Measurements from ENCODE around the gene PDLIM7. TPM values are rescaled to one million over a fixed set of nuclear protein-coding genes. Genes with fewer than 3 reads are reported as not detected.

Gene PDLIM7
- total RNA-seq, 4 donors from 2014 or later = 316 to 1,085 (median 575) TPM

DNA sequence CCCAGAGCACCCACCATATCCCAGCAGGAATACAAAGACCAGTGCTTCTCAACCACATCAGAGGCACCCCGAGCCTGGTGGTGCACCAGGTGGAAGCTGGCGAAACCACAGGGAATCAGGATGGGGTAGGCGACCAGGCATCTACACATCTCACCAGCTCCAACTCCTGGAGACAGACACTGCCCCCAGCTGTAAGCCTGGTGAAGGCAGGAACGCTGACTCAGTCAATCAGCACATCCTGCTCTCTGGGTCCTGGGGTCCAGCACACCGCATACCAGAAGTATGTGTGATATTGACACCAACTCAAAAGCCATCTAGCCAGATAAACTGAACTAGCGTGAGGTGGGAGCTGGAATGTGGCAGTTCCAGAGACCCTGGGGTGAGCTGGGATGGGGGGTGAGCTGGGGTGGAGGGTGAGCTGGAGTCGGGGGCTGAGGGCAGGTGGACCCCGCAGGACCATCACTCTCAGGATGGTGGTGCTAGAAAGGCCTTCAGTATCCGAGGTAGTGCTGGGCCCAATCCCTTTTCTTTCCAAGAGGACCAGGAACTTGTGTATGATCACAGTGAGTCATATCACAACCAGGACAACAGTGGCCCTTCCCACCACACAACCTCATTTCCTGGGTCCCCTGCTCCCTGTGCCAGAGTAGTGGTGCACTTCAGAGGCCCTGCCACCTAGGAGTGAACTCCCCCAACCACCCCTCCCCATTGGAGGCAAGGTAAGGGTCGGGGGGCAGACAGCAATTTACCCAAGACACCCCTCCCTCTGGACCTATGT lies 26.5 kb downstream of the PDLIM7 start:
- TF ChIP-seq, protein P1, sequence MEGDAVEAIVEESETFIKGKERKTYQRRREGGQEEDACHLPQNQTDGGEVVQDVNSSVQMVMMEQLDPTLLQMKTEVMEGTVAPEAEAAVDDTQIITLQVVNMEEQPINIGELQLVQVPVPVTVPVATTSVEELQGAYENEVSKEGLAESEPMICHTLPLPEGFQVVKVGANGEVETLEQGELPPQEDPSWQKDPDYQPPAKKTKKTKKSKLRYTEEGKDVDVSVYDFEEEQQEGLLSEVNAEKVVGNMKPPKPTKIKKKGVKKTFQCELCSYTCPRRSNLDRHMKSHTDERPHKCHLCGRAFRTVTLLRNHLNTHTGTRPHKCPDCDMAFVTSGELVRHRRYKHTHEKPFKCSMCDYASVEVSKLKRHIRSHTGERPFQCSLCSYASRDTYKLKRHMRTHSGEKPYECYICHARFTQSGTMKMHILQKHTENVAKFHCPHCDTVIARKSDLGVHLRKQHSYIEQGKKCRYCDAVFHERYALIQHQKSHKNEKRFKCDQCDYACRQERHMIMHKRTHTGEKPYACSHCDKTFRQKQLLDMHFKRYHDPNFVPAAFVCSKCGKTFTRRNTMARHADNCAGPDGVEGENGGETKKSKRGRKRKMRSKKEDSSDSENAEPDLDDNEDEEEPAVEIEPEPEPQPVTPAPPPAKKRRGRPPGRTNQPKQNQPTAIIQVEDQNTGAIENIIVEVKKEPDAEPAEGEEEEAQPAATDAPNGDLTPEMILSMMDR (IDR thresholded peaks at IDR 0.05) = no peak
- TF ChIP-seq POLR2AphosphoS5 (IDR thresholded peaks at IDR 0.05) = no peak
- TF ChIP-seq EP300 (IDR thresholded peaks at IDR 0.05) = no peak
- no peak for TF ChIP-seq POLR2A (IDR thresholded peaks at IDR 0.05; ENCODE audit: low read depth)
- H3K9me3 ChIP-seq = no peaks in the 10 kb centered on the region
- peaks cover 51 to 78% (median 74%) of the 10 kb centered on the region in 4 donors for H3K4me1 ChIP-seq
- H3K27ac ChIP-seq (replicated peaks in 1 of 4) = peak overlapping the region; percentile 89 to 96 (median 94)
- 73% methylated on average over 8 of the region's 10 CpGs for WGBS
- H3K27me3 ChIP-seq = no peaks in the 10 kb centered on the region
- H3K36me3 ChIP-seq = peaks cover 11 to 28% (median 27%) of the 10 kb centered on the region in 4 donors
- intact Hi-C loops (cut with DNase I) = no loop called here
- peak overlapping the region in 1 of 4 donors; percentile 86 for H3K4me3 ChIP-seq
- DNase-seq (ENCODE audit: extremely low spot score) = no peak

DNA sequence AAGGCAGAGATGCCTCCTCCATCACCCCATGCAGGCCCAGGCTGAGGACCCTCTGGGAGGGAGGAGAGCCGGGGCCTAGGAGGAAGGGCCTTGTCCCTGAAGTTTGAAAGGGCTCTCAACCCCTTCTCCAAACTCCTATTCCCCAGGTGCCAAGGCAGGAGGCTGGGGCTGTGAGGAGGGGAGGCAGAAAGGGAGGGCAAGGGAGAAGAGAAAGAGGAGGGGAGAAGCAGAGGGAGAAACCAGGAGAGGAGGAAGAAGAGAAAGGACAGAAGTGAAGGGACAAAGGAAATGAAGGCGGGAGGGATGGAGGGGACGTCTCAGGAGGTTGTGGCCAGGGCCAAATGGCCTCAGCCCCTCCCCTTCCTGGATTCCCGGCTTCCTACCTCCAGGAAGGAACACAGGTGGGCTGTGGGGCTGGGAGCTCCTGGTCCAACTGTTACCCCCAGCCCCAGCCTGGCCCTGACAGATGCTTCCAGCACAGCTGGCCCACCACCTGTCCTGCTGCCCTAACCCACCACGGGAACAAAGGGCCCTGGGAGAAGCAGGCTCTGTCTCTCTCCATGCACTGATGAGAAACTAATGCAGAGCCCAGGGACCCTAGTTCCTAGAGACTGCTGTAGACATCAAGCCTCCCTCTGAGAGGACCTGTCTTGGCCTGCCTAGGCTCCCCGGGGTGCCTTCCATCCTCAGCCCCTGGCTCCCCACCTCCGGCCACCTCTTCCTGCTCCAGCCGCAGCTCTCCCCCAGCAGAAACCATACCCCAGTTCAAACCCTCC lies 27.5 kb downstream of the PDLIM7 start:
- 65% methylated on average over 8 of the region's 8 CpGs for WGBS
- DNase-seq (ENCODE audit: extremely low spot score) = no peak
- peak overlapping the region; percentile 89 to 96 (median 94) for H3K27ac ChIP-seq (replicated peaks in 1 of 4)
- no peaks in the 10 kb centered on the region for H3K9me3 ChIP-seq
- TF ChIP-seq POLR2AphosphoS5 (IDR thresholded peaks at IDR 0.05) = no peak
- TF ChIP-seq, protein P1 (IDR thresholded peaks at IDR 0.05) = no peak
- no peaks in the 10 kb centered on the region for H3K27me3 ChIP-seq
- H3K4me3 ChIP-seq = peak overlapping the region in 1 of 4 donors; percentile 28
- H3K36me3 ChIP-seq = peaks cover 11 to 38% (median 36%) of the 10 kb centered on the region in 4 donors
- intact Hi-C loops (cut with DNase I) = no loop called here
- peaks cover 48 to 68% (median 64%) of the 10 kb centered on the region in 4 donors for H3K4me1 ChIP-seq

DNA sequence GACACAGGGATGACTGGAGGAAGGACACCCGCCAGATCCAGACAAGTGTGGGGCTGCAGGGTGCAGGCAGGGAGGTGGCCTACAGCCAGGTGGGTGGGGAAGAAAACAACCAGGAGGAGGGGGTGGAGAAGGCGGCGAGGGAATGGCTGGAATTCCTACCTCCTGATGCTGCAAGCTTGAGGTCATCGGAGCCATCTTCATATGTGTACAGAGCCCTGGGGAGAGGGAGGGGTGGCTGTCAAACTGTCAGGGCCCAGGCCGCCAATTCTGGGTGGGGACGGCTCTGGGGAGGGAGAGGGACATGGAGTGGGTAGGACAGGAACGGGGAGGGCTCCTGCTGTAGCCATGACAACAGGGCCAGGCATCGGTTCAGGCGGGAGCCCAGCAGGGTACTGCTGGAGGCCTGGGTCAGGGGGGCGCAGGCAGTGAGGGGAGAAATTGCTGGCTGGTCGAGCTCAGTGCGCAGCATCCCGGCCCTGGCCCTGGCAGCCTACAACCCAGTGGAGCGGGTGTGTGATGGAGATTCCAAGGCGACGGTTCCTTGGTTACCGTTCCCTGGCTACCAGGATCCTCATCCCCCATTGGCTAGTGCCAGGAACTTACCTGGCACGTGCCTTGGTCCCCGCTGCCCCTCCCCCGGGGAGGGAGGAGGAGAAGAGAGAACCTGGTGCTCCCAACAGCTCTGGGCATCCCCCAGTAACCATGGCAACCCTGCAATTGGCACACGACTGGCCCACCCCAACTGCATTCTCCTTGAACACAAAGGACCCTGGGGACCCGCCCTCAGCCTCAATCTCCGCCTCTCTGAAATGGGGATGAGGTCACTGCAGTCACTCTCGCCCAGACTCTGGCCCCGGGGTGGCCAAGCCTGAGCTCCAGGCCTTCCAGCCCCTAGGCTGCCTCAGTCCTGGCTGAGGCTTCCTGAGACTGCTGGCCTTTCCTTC lies 28.4 kb downstream of the PDLIM7 start:
- peaks cover 11 to 46% (median 44%) of the 10 kb centered on the region in 4 donors for H3K36me3 ChIP-seq
- 54% methylated on average over 14 of the region's 25 CpGs for WGBS
- H3K27me3 ChIP-seq = no peaks in the 10 kb centered on the region
- TF ChIP-seq POLR2AphosphoS5 (IDR thresholded peaks at IDR 0.05) (peak; percentile 27 to 52), EP300 (IDR thresholded peaks at IDR 0.05) (no peak)
- no peak overlapping the region for H3K4me3 ChIP-seq
- peak overlapping the region; percentile 89 to 96 (median 94) for H3K27ac ChIP-seq (replicated peaks in 1 of 4)
- H3K9me3 ChIP-seq = no peaks in the 10 kb centered on the region
- H3K4me1 ChIP-seq = peaks cover 46 to 58% (median 54%) of the 10 kb centered on the region in 4 donors
- intact Hi-C loops (cut with DNase I) = no loop called here
- DNase-seq (ENCODE audit: extremely low spot score) = no peak

DNA sequence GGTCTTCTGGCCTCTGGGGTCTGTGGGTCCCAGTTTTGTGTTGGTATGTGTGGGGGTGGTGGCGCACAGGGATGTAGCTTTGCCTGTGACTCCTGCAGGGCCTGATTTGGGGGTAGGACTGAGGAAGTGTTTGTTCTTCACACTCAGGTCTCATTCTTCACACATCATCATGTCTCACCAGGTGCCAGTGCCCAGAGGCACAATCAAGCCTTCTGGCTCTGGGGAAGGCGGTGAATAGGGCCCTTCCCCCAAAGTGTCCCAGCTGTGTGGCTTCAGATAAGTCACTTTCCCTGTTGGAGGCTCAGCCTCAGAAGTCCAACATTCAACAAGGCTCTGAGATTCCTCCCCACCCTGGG lies 29.1 kb downstream of the PDLIM7 start:
- H3K4me1 ChIP-seq = peaks cover 44 to 52% (median 49%) of the 10 kb centered on the region in 4 donors
- DNase-seq (ENCODE audit: extremely low spot score) = no peak
- peak overlapping the region in 2 of 4 donors; percentile 47 to 89 for H3K27ac ChIP-seq (replicated peaks in 1 of 4)
- no peak overlapping the region for H3K4me3 ChIP-seq
- intact Hi-C loops (cut with DNase I) = no loop called here
- WGBS = 83% methylated on average over 2 of the region's 2 CpGs
- H3K9me3 ChIP-seq = no peaks in the 10 kb centered on the region
- H3K27me3 ChIP-seq = no peaks in the 10 kb centered on the region
- TF ChIP-seq, protein P1 (IDR thresholded peaks at IDR 0.05) = no peak
- TF ChIP-seq POLR2AphosphoS5 (IDR thresholded peaks at IDR 0.05) (no peak), EP300 (IDR thresholded peaks at IDR 0.05) (no peak), POLR2A (IDR thresholded peaks at IDR 0.05; ENCODE audit: low read depth) (no peak)
- H3K36me3 ChIP-seq = peaks cover 11 to 51% (median 46%) of the 10 kb centered on the region in 4 donors
